Gastroesophageal sphincter (tissue), 3 donors: ENCODE results near the gene KLHL29.

Experiments
- CTCF ChIP-seq, 4 experiments: fragments of 200-600 bp in 2 of 4; fragments of 450-650 bp in 2 of 4; sonication (generic) in 1 of 4; IDR thresholded peaks; one replicate each; pipeline ENCODE4 v1.5.1; 2017 to 2019; ENCODE audit warnings: antibody characterized with exemption in 4 of 4, mild to moderate bottlenecking in 2 of 4, moderate library complexity in 2 of 4
- EP300 ChIP-seq: sonication (generic); formaldehyde crosslinking; IDR thresholded peaks from one replicate; pipeline ENCODE4 v1.6.1; 2017; ENCODE audit warnings: antibody characterized with exemption, mild to moderate bottlenecking
- POLR2A ChIP-seq, 2 donors: fragments of 450-650 bp; IDR thresholded peaks; one replicate each; pipeline ENCODE4 v1.6.1; 2017; ENCODE audit warnings: antibody characterized with exemption in 2 of 2, mild to moderate bottlenecking in 2 of 2, moderate library complexity in 1 of 2
- POLR2AphosphoS5 ChIP-seq: sonication (generic); formaldehyde crosslinking; IDR thresholded peaks from one replicate; pipeline ENCODE4 v1.6.1; 2017; ENCODE audit warnings: antibody characterized with exemption

GRCh38 chr2:23685706-23686105 lies 300.7 kb downstream of the KLHL29 start:
- TF ChIP-seq EP300 (no peak), CTCF (IDR thresholded peaks at IDR 0.05) (no peak), POLR2AphosphoS5 (no peak), POLR2A (IDR thresholded peaks at IDR 0.05) (no peak)
